Activated CD8-positive, alpha-beta memory T cell treated with anti-CD3 and anti-CD28 coated beads, Interleukin-2, amount 10 ng/mL, durations not matched to agents 7 days and 5 days (primary cell): Measurements from ENCODE around the gene EMILIN2. TPM values are rescaled to one million over a fixed set of nuclear protein-coding genes. Genes with fewer than 3 reads are reported as not detected.
"Not testable (repeated sequence)": the region's sequence is repeated elsewhere in the genome, so short reads cannot be mapped to it uniquely, and the experiment has no call there.

Source experiments
- ATAC-seq: fragments of 150-1000 bp; cut with Tn5 transposase; one replicate; pipeline ENCODE4 v1.10.0; 2021; ENCODE audit warnings: moderate library complexity
- CTCF ChIA-PET: fragments of 350-600 bp; sonication (Branson Sonifier 250); formaldehyde crosslinking; loops from one replicate; lab custom pipeline; 2021; ENCODE audit warnings: antibody characterized with exemption; lab: Charles Lee
- DNase-seq: peaks from one replicate; pipeline ENCODE4 v3.0.0-alpha.2; 2020
- H3K27ac Mint-ChIP-seq: one replicate; pipeline ENCODE4 v1.8.0; 2021; ENCODE audit warnings: mild to moderate bottlenecking, mixed read lengths
- H3K27me3 Mint-ChIP-seq: one replicate; pipeline ENCODE4 v1.8.0; 2021; ENCODE audit warnings: mixed read lengths
- H3K36me3 Mint-ChIP-seq: one replicate; pipeline ENCODE4 v1.8.0; 2021; ENCODE audit warnings: mild to moderate bottlenecking, mixed read lengths
- H3K4me1 Mint-ChIP-seq: one replicate; pipeline ENCODE4 v1.8.0; 2021; ENCODE audit warnings: mixed read lengths
- H3K4me3 Mint-ChIP-seq: one replicate; pipeline ENCODE4 v1.8.0; 2021; ENCODE audit warnings: mild to moderate bottlenecking, moderate library complexity, mixed read lengths
- H3K9me3 Mint-ChIP-seq: one replicate; pipeline ENCODE4 v1.8.0; 2022; ENCODE audit warnings: low read depth, mixed read lengths
- total RNA-seq, 2 experiments: library from RNA; stranded (reverse); gene quantifications; one replicate each; pipeline ENCODE4 v1.2.3, GENCODE V29; 2021

EMILIN2 gene
- total RNA-seq, 2 experiments from 2014 or later, result 17.3 to 19.0 TPM

DNA sequence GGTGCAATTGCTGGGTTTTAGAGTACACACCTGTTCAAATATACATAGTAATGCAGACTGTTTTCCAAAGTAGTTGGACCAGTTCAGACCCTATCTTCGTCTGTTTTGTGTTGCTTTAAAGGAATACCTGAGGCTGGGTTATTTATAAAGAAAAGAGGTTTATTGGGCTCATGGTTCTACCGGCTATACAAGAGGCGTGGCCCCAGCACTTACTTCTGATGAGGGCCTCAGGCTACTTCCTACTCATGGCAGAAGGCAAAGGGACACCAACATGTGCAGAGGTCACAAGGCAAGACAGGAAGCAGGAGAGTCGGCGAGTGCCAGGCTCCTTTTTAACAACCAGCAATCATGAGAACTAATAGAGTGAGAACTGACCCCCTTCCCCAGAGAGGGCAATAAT, 21.9 kb upstream of the EMILIN2 start:
- H3K27ac Mint-ChIP-seq, result no peak overlapping the region
- no peaks in the 10 kb centered on the region for H3K4me1 Mint-ChIP-seq
- H3K36me3 Mint-ChIP-seq, result no peaks in the 10 kb centered on the region
- H3K4me3 Mint-ChIP-seq, result no peak overlapping the region
- H3K9me3 Mint-ChIP-seq, result peaks cover 4% of the 10 kb centered on the region
- DNase-seq (no peak), ATAC-seq (no peak)
- CTCF ChIA-PET, result no interaction called here
- H3K27me3 Mint-ChIP-seq, result no peaks in the 10 kb centered on the region

DNA sequence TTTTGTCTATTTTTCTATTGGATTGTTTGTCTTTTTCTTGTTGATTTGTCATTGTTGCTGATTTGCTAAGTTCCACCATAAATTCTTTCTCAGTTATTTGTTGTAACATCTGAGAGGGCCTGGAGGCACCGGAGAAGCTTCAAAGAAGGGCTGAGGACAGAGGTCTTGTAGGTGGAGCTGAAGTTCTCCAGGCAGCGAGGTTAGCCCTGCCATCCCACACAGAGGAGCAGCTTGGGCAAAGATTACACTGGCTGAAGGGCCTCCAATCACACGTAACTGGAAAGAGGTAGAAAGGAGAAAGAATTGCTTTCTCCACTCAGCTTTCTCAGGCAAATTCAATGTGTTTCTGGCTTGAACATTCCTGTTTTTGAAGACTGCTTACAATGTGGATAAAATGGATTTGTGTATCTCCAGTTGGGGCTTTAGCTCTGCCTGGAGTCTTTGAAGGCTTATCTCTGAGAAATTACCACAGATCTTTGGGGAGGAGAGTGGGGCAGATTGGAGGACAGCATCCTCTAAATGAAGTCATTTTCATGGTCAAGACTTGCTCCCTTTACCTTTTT, 21.1 kb upstream of the EMILIN2 start:
- Mint-ChIP-seq H3K4me3 (no peak overlapping the region), H3K4me1 (no peaks in the 10 kb centered on the region), H3K36me3 (no peaks in the 10 kb centered on the region), H3K9me3 (peaks cover 4% of the 10 kb centered on the region), H3K27ac (no peak overlapping the region), H3K27me3 (peaks cover 2% of the 10 kb centered on the region)
- no peak for DNase-seq
- CTCF ChIA-PET, result no interaction called here
- no peak for ATAC-seq

- no peaks in the 10 kb centered on the region for H3K36me3 Mint-ChIP-seq
- peaks cover 6% of the 10 kb centered on the region for H3K27me3 Mint-ChIP-seq
- ATAC-seq, result no peak
- DNase-seq, result no peak
- CTCF ChIA-PET, result no interaction called here
- peaks cover 4% of the 10 kb centered on the region for H3K9me3 Mint-ChIP-seq
- no peak overlapping the region for H3K4me3 Mint-ChIP-seq
- H3K27ac Mint-ChIP-seq, result no peak overlapping the region
- H3K4me1 Mint-ChIP-seq, result no peaks in the 10 kb centered on the region
Measured at GRCh38 chr18:2826581-2826980, 20.2 kb upstream of the EMILIN2 start.

DNA sequence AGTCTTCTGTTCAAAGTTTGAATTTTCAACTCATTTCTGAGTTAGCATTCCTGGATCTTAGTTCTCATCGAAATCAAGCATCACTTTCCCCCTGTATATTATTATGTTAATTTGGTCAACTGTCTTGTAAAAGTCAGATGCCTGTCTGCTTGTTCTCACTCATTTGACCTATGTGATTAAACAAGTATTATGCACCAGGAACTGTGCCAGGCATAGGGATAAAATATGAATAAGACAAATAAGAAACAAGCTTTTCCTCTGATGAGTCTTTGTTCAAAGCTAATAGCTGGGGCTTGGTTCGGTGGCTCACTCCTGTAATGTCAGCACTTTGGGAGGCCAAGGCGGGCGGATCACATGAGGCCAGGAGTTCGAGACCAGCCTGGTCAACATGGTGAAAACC, 19.7 kb upstream of the EMILIN2 start:
- DNase-seq, result no peak
- H3K27me3 Mint-ChIP-seq, result peaks cover 6% of the 10 kb centered on the region
- H3K4me1 Mint-ChIP-seq, result no peaks in the 10 kb centered on the region
- no peak overlapping the region for H3K27ac Mint-ChIP-seq
- no peaks in the 10 kb centered on the region for H3K36me3 Mint-ChIP-seq
- H3K4me3 Mint-ChIP-seq, result no peak overlapping the region
- no peak for ATAC-seq
- H3K9me3 Mint-ChIP-seq, result peaks cover 4% of the 10 kb centered on the region
- CTCF ChIA-PET, result no interaction called here

DNA sequence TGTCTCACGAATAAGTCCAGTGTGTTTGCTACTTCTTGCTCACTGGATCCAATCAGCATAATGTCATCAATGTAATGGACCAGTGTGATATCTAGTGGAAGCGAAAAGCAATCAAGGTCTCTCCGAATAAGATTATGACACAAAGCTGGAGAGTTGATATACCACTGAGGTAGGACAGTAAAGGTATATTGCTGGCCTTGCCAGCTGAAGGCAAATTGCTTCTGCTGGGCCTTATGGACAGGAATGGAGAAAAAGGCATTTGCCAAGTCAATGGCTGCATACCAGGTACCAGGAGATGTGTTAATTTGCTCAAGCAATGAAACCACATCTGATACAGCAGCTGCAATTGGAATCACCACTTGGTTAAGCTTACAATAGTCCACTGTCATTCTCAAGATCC, 10.7 kb upstream of the EMILIN2 start:
- H3K4me3 Mint-ChIP-seq, ATAC-seq, H3K27ac Mint-ChIP-seq, H3K36me3 Mint-ChIP-seq, H3K4me1 Mint-ChIP-seq, CTCF ChIA-PET, H3K9me3 Mint-ChIP-seq, DNase-seq, H3K27me3 Mint-ChIP-seq: not testable (repeated sequence)

- H3K27ac Mint-ChIP-seq, H3K4me3 Mint-ChIP-seq, H3K4me1 Mint-ChIP-seq, ATAC-seq, DNase-seq, H3K27me3 Mint-ChIP-seq, CTCF ChIA-PET, H3K9me3 Mint-ChIP-seq, H3K36me3 Mint-ChIP-seq: not testable (repeated sequence)
Measured at GRCh38 chr18:2837290-2837689, 9.5 kb upstream of the EMILIN2 start.

DNA sequence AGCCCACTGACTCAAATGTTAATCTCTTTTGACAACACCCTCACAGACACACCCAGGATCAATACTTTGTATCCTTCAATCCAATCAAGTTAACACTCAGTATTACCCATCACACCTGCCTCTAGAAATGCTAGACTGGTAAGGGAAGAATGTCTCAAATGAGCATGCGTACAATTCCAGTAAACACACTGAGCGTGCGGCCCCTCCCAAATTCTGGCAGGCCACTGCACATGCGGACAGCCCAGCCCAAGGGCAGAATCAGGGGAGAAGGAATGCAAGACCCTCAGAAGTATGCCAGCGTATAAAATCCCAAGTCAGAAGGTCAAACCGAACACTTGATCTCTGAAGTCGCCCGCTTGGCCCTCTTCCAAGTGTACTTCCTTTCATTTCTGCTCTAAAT, 7.6 kb upstream of the EMILIN2 start:
- H3K27ac Mint-ChIP-seq, result no peak overlapping the region
- ATAC-seq, result no peak
- H3K4me3 Mint-ChIP-seq, result no peak overlapping the region
- DNase-seq, result no peak
- H3K9me3 Mint-ChIP-seq, result peaks cover 5% of the 10 kb centered on the region
- no peaks in the 10 kb centered on the region for H3K4me1 Mint-ChIP-seq
- CTCF ChIA-PET, result no interaction called here
- H3K27me3 Mint-ChIP-seq, result peaks cover 18% of the 10 kb centered on the region
- peaks cover 4% of the 10 kb centered on the region for H3K36me3 Mint-ChIP-seq

DNA sequence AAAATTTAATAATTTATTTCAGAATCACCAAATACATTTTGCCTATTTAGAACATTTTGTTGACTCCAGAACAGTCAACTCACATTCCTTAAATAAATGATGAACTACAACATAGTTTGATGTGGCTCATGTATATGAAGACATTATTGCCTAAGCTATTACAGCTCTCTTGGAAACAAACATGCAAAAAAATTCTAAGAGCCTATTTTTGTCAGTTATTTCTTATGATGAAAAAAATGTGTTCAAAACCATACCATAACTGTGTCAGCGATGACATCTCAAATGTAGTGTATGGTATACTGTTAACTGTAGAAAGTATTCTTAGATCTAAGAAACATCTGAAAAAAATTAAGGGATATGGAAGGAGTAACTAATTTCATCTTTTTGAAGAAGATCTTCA, 6.3 kb upstream of the EMILIN2 start:
- CTCF ChIA-PET, result no interaction called here
- Mint-ChIP-seq H3K4me3 (no peak overlapping the region), H3K4me1 (no peaks in the 10 kb centered on the region), H3K9me3 (peaks cover 5% of the 10 kb centered on the region), H3K27ac (no peak overlapping the region), H3K27me3 (peaks cover 30% of the 10 kb centered on the region), H3K36me3 (peaks cover 4% of the 10 kb centered on the region)
- DNase-seq (no peak), ATAC-seq (no peak)

- Mint-ChIP-seq H3K4me3 (no peak overlapping the region), H3K27me3 (peaks cover 50% of the 10 kb centered on the region), H3K36me3 (peaks cover 3% of the 10 kb centered on the region), H3K27ac (no peak overlapping the region), H3K4me1 (peaks cover 12% of the 10 kb centered on the region), H3K9me3 (peaks cover 4% of the 10 kb centered on the region)
- ATAC-seq (no peak), DNase-seq (no peak)
- CTCF ChIA-PET, result interaction anchor here (0.7 kb wide), 1 partner anchor 152 kb away, joined by 4 read pairs; no protein-coding TSS in a partner anchor
Measured at GRCh38 chr18:2843146-2843545, 3.7 kb upstream of the EMILIN2 start.

DNA sequence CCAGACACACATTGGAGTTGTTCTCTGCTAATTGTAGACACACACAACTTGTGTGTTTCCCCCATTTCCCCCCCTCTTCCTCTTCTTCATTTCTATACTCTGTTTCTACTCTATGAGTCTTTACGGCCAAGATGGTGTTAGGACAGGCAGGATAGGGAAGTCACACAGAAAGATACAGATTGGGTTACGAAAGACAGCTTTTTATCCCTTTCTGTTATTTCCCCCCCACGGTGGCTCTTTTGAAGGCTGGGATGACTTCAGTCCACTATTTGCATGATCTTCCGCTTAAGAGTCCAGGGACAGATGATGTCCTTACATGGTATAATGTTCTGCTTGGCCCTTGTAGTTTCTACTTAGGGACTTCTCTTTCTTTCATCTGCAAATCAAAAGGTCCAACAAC, 1.6 kb upstream of the EMILIN2 start:
- CTCF ChIA-PET, result interaction anchor here (1.1 kb wide), 1 partner anchor 284 kb away, joined by 3 read pairs; no protein-coding TSS in a partner anchor
- H3K9me3 Mint-ChIP-seq, result no peaks in the 10 kb centered on the region
- H3K27ac Mint-ChIP-seq, result no peak overlapping the region
- peaks cover 6% of the 10 kb centered on the region for H3K36me3 Mint-ChIP-seq
- no peak overlapping the region for H3K4me3 Mint-ChIP-seq
- peaks cover 18% of the 10 kb centered on the region for H3K4me1 Mint-ChIP-seq
- DNase-seq (no peak), ATAC-seq (no peak)
- H3K27me3 Mint-ChIP-seq, result peaks cover 67% of the 10 kb centered on the region

DNA sequence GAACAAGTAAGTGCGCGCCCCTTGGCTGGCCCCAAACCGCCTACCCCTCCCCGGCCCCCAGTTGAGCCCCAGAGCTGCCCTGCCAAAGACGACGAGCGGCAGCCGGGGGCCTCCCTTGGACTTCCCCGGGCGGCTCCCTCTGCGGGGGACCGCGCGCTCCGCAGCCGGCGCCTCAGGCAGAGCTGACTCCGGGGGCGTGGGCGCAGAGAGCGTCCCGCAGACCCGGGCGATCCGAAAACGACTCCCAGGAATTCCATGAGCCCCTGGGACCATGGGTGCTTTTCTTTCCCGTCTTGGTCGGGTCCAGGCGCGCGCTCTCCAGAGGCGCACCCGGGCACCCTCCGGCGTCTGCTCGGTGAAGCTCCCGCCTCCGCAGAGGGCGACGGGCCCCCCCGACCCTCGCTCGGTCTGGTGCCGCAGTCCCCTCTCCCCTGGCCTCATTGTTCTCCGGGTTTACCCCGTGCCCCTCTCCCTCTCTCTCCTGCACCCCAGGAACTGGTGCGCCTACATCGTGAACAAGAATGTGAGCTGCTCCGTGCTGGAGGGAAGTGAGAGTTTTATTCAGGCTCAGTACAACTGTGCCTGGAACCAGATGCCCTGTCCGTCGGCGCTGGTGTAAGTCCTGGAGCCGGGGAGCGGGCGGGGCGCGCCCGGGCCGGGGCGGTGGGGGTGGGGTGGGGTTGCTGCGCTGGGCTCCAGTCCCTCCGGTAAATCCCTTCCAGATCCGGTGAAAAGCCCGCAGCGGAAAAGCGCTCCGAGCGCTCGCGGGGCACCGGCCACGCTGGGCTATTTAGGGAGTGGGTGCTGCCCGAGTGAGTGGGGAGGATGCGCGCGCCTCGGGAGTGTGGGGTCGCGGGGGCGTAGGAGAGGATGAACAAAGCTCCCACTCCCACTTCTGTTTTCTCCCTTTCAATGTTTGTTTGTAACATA, 776 bp downstream of the EMILIN2 start:
- Mint-ChIP-seq H3K27me3 (peaks cover 67% of the 10 kb centered on the region), H3K4me3 (peak overlapping the region; percentile 74), H3K4me1 (peaks cover 18% of the 10 kb centered on the region), H3K9me3 (no peaks in the 10 kb centered on the region), H3K36me3 (peaks cover 6% of the 10 kb centered on the region), H3K27ac (peak overlapping the region; percentile 48)
- peak; percentile 58 for ATAC-seq
- CTCF ChIA-PET, result interaction anchor here (1.1 to 1.4 kb wide), 3 partner anchors 18 to 293 kb away, joined by 3 to 4 read pairs (median 3); no protein-coding TSS in a partner anchor
- DNase-seq, result no peak

- Mint-ChIP-seq H3K4me3 (peak overlapping the region; percentile 74), H3K9me3 (no peaks in the 10 kb centered on the region), H3K4me1 (peaks cover 18% of the 10 kb centered on the region), H3K27me3 (peaks cover 61% of the 10 kb centered on the region), H3K36me3 (peaks cover 6% of the 10 kb centered on the region), H3K27ac (no peak overlapping the region)
- CTCF ChIA-PET, result interaction anchor here (1.1 to 1.3 kb wide), 2 partner anchors 17 to 59 kb away, joined by 3 to 4 read pairs; no protein-coding TSS in a partner anchor
- ATAC-seq, result no peak
- no peak for DNase-seq
Measured at GRCh38 chr18:2848247-2849246, 1.7 kb downstream of the EMILIN2 start.

DNA sequence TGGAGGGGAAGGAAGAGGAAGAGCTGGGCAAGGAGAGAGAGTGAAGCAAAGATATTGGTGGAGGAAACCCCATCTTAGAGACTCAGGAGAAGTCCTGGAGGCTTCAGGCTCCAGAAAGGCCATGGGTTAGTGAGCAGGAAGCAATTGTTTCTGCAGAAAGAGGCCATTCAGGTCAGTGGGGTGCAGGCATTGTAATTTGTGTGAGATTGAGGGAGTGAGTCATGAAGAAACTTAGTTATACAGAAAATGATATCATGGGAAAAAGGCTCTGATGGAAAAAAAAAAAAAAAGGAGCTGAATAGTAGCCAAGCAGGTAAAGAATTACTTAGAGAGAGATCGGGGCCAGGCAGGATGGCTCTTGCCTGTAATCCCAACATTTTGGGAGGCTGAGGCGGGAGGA, 4.0 kb downstream of the EMILIN2 start:
- no peak for DNase-seq
- CTCF ChIA-PET, result no interaction called here
- Mint-ChIP-seq H3K4me1 (peaks cover 18% of the 10 kb centered on the region), H3K27ac (no peak overlapping the region), H3K4me3 (no peak overlapping the region), H3K27me3 (peaks cover 46% of the 10 kb centered on the region), H3K36me3 (peaks cover 6% of the 10 kb centered on the region), H3K9me3 (no peaks in the 10 kb centered on the region)
- ATAC-seq, result no peak
